GM12878 (cell line): ENCODE results near the gene EXOC8. TPM values are rescaled to one million over a fixed set of nuclear protein-coding genes. Genes with fewer than 3 reads are reported as not detected.

ENCODE experiments used
- ATAC-seq: fragments of 200-7000 bp; cut with Tn5 transposase; 3 replicates; pipeline ENCODE4 v1.9.1; 2020; ENCODE audit warnings: mild to moderate bottlenecking, moderate library complexity
- BruUV-seq: library from RNA; stranded (reverse); fragments of 400-500 nt; replicated peaks from 2 replicates; lab custom pipeline; 2021; lab: Mats Ljungman, UMichigan
- CTCF ChIA-PET: fragments of 300-600 bp; sonication (Branson Sonifier 250); formaldehyde crosslinking; extraction: SDS; loops from one replicate; lab custom pipeline; 2021; ENCODE audit warnings: inconsistent platforms; lab: Yijun Ruan, JAX
- POLR2A ChIA-PET: fragments of 350-600 bp; formaldehyde crosslinking; extraction: SDS; loops from one replicate; lab custom pipeline; 2021; ENCODE audit warnings: inconsistent platforms; lab: Charles Lee
- RAD21 ChIA-PET: fragments of 300-600 bp; sonication (Branson Sonifier 250); formaldehyde crosslinking; loops from one replicate; lab custom pipeline; 2023; ENCODE audit warnings: antibody characterized with exemption; ENCODE audit not compliant: unreplicated experiment; lab: Charles Lee
- SMC1A ChIA-PET: fragments of 300-600 bp; sonication (Branson Sonifier 250); formaldehyde crosslinking; loops from one replicate; lab custom pipeline; 2023; ENCODE audit not compliant: unreplicated experiment, uncharacterized antibody; lab: Charles Lee
- DNase-seq: peaks from one replicate; pipeline ENCODE4 v3.0.0-alpha.2; 2011; ENCODE audit warnings: low read depth, low spot score
- FAIRE-seq: peaks from 3 replicates; lab custom pipeline; 2011; peaks lifted over from hg19 to GRCh38; lab: Jason Lieb, UNC
- H2AFZ ChIP-seq: 2 replicates; pipeline ENCODE4 v1.6.0; 2011; ENCODE audit warnings: low read depth, low read length, control low read depth; ENCODE audit not compliant: control insufficient read depth
- H3K27ac ChIP-seq: 2 replicates; pipeline ENCODE4 v1.5.1; 2011; ENCODE audit warnings: control low read depth; ENCODE audit not compliant: control insufficient read depth, insufficient read depth
- H3K27me3 ChIP-seq, 2 experiments: replicated peaks in 1 of 2; 2 replicates each; pipeline versions ENCODE4 v1.6.0 to v1.6.1; 2011; ENCODE audit warnings: low read length in 1 of 2; ENCODE audit not compliant: control insufficient read depth in 2 of 2, insufficient read depth in 2 of 2
- H3K36me3 ChIP-seq, 2 experiments: 2 replicates each; pipeline ENCODE4 v1.5.1; 2011; ENCODE audit warnings: low read length in 1 of 2; ENCODE audit not compliant: control insufficient read depth in 2 of 2, insufficient read depth in 2 of 2
- H3K4me1 ChIP-seq: 2 replicates; pipeline ENCODE4 v1.6.1; 2011; ENCODE audit warnings: mild to moderate bottlenecking, low read length, moderate library complexity, mixed read lengths; ENCODE audit not compliant: control insufficient read depth, insufficient read depth
- H3K4me2 ChIP-seq: 2 replicates; pipeline ENCODE4 v1.6.0; 2011; ENCODE audit warnings: control low read depth; ENCODE audit not compliant: control insufficient read depth, insufficient read depth
- H3K4me3 ChIP-seq: fragments of 200-600 bp; sonication (generic); 2 replicates; pipeline ENCODE4 v1.5.1; 2016
- H3K79me2 ChIP-seq: 2 replicates; pipeline ENCODE4 v1.6.0; 2011; ENCODE audit warnings: low read length; ENCODE audit not compliant: control insufficient read depth, insufficient read depth
- H3K9ac ChIP-seq: 2 replicates; pipeline ENCODE4 v1.8.0; 2011; ENCODE audit warnings: low read length, control low read depth, mixed read lengths; ENCODE audit not compliant: control insufficient read depth, insufficient read depth
- H3K9me3 ChIP-seq: replicated peaks from 3 replicates; pipeline ENCODE4 v1.5.1; 2011; ENCODE audit warnings: mild to moderate bottlenecking, low read length; ENCODE audit not compliant: control insufficient read depth, insufficient read depth
- H4K20me1 ChIP-seq: 2 replicates; pipeline ENCODE4 v1.6.0; 2011; ENCODE audit not compliant: control insufficient read depth, insufficient read depth
- CEBPB ChIP-seq, 2 experiments: fragments of 150-350 bp in 1 of 2; IDR thresholded peaks; 2 replicates each; pipeline ENCODE4 v1.6.1; 2012 to 2014; ENCODE audit warnings: low read depth in 2 of 2, low read length in 2 of 2, borderline replicate concordance in 1 of 2, inconsistent platforms in 1 of 2
- HCFC1 ChIP-seq: fragments of 150-350 bp; IDR thresholded peaks from 2 replicates; pipeline ENCODE4 v1.6.1; 2014; ENCODE audit warnings: low read length
- JUNB ChIP-seq: IDR thresholded peaks from 2 replicates; pipeline ENCODE4 v1.6.1; 2016; ENCODE audit warnings: antibody characterized with exemption, mild to moderate bottlenecking
- JUND ChIP-seq: IDR thresholded peaks from 2 replicates; pipeline ENCODE4 v1.6.1; 2012; ENCODE audit warnings: low read depth, mild to moderate bottlenecking, low read length, improper control_type of control experiment, moderate library complexity
- KDM1A ChIP-seq: fragments of 200-600 bp; sonication (generic); IDR thresholded peaks from 2 replicates; pipeline ENCODE4 v1.6.1; 2016; ENCODE audit warnings: borderline replicate concordance
- LARP7 ChIP-seq: fragments of 450-650 bp; IDR thresholded peaks from 2 replicates; pipeline ENCODE4 v1.6.1; 2017; ENCODE audit warnings: mild to moderate bottlenecking
- SMAD5 ChIP-seq: IDR thresholded peaks from 2 replicates; pipeline ENCODE4 v1.6.1; 2016; ENCODE audit warnings: antibody characterized with exemption, low read depth
- SPI1 ChIP-seq: IDR thresholded peaks from 2 replicates; pipeline ENCODE4 v1.6.1; 2011; ENCODE audit warnings: low read depth, mild to moderate bottlenecking, low read length, moderate library complexity, borderline replicate concordance; ENCODE audit not compliant: insufficient read depth
- ZNF274 ChIP-seq: IDR thresholded peaks from one replicate; pipeline ENCODE4 v1.8.0; 2011; ENCODE audit not compliant: insufficient read length, insufficient read depth
- ZSCAN29 ChIP-seq: fragments of 450-650 bp; IDR thresholded peaks from 2 replicates; pipeline ENCODE4 v1.6.1; 2017; ENCODE audit warnings: mild to moderate bottlenecking, moderate library complexity
- ZZZ3 ChIP-seq: IDR thresholded peaks from 2 replicates; pipeline ENCODE4 v1.6.1; 2011; ENCODE audit warnings: low read depth; ENCODE audit not compliant: control insufficient read depth, insufficient read length
- WGBS: methylation state at CpG from one replicate; pipeline ENCODE4 v1.1.6; 2016; ENCODE audit warnings: low lambda C conversion rate; ENCODE audit not compliant: insufficient replicate concordance, insufficient coverage; ENCODE audit errors: missing lambda C conversion rate; 5-methylcytosine and 5-hydroxymethylcytosine counted together
- in situ Hi-C: fragments of 300-500 bp; cut with MboI; formaldehyde crosslinking; loops from 9 replicates; pipeline ENCODE4 v1.14.3; 2018; ENCODE audit warnings: mixed read lengths
- intact Hi-C: fragments of 100-400 bp; cut with micrococcal nuclease; formaldehyde crosslinking; loops from one replicate; pipeline ENCODE4 v1.14.2; 2022; ENCODE audit not compliant: unreplicated experiment
- polyA plus RNA-seq, 11 experiments: library from polyadenylated mRNA; depleted of rRNA in 4 of 11; unstranded in 6 of 11; stranded (reverse) in 5 of 11; fragments of >200 nt; fragmentation: Nextera tagmentation in 4 of 11; fragmentation: Illumina TruSeq in 1 of 11; extraction: Ambion mirVana in 4 of 11; extraction: Trizol in 1 of 11; gene quantifications; 1 replicate in 1 of 11; 2 replicates in 10 of 11; pipeline versions ENCODE4 v1.2.1 to v1.2.3, GENCODE V29; 2011 to 2016; ENCODE audit warnings: inconsistent platforms in 2 of 11, missing spikeins in 2 of 11, low read depth in 1 of 11
- total RNA-seq, 4 experiments: library from RNA; depleted of rRNA in 3 of 4; stranded (reverse); fragments of >200 nt in 3 of 4; fragmentation: Illumina TruSeq in 1 of 4; extraction: Trizol in 1 of 4; gene quantifications; 2 replicates each; pipeline versions ENCODE4 v1.2.1 to v1.2.3, GENCODE V29; 2013 to 2021
- TF ChIP-seq, protein P1 (sequence below): fragments of 150-350 bp; IDR thresholded peaks from 2 replicates; pipeline ENCODE4 v1.6.1; 2014; ENCODE audit warnings: mild to moderate bottlenecking, low read depth, low read length
- TF ChIP-seq, protein P2 (sequence below): fragments of 450-650 bp; formaldehyde crosslinking; IDR thresholded peaks from 2 replicates; pipeline ENCODE4 v1.4.0; 2020; ENCODE audit warnings: mild to moderate bottlenecking, moderate library complexity
- TF ChIP-seq, protein P3 (sequence below): fragments of 450-650 bp; IDR thresholded peaks from 2 replicates; pipeline ENCODE4 v1.6.1; 2017; ENCODE audit warnings: antibody characterized with exemption, mild to moderate bottlenecking, moderate library complexity

The EXOC8 gene
- total and polyA plus RNA-seq, 10 of the 15 experiments (the other 5 are each of a cell fraction or from before 2014, with no cell fraction given), result 2.0 to 11.3 (median 6.3) TPM

DNA sequence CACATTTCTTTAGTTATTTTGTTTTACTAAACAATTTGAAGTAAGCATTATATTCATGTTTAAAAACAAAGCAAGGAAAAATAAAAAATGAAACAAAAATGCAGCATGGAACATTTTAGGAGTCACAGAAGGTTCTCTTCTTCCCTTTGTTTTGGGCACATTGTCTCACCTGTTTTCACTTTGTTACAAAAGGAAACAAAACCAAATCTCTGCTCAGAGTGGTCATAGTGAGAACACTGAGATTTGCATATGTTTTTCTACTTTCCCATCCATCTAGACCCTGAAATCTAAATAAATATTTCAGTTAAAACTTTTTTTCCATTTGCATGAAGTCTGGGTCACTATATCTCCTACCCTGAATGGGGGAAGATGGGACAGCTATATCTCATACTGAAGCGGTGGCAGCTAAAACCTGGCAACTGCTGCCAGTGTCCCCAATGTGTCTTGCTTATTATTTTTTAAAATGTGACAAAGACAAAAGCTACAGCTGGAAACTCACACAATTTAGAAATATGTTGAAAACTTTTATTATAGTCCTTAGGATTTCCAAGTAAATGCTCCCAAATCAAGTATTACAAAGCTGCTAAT is 3.5 kb downstream of the EXOC8 start (continued):
- TF ChIP-seq SPI1 (no peak), SMAD5 (no peak), HCFC1 (no peak)

- ChIA-PET POLR2A (no interaction called here), SMC1A (interaction anchor here (1.7 kb wide), 1 partner anchor 203 kb away, joined by 3 read pairs; no protein-coding TSS in a partner anchor), RAD21 (no interaction called here), CTCF (interaction anchor here (4.1 kb wide), 1 partner anchor 16 kb away, joined by 28 read pairs; no protein-coding TSS in a partner anchor)
- ATAC-seq (no peak), DNase-seq (no peak), FAIRE-seq (no peak)
- TF ChIP-seq, protein P1, sequence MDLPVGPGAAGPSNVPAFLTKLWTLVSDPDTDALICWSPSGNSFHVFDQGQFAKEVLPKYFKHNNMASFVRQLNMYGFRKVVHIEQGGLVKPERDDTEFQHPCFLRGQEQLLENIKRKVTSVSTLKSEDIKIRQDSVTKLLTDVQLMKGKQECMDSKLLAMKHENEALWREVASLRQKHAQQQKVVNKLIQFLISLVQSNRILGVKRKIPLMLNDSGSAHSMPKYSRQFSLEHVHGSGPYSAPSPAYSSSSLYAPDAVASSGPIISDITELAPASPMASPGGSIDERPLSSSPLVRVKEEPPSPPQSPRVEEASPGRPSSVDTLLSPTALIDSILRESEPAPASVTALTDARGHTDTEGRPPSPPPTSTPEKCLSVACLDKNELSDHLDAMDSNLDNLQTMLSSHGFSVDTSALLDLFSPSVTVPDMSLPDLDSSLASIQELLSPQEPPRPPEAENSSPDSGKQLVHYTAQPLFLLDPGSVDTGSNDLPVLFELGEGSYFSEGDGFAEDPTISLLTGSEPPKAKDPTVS, result no peak
- TF ChIP-seq, protein P2, sequence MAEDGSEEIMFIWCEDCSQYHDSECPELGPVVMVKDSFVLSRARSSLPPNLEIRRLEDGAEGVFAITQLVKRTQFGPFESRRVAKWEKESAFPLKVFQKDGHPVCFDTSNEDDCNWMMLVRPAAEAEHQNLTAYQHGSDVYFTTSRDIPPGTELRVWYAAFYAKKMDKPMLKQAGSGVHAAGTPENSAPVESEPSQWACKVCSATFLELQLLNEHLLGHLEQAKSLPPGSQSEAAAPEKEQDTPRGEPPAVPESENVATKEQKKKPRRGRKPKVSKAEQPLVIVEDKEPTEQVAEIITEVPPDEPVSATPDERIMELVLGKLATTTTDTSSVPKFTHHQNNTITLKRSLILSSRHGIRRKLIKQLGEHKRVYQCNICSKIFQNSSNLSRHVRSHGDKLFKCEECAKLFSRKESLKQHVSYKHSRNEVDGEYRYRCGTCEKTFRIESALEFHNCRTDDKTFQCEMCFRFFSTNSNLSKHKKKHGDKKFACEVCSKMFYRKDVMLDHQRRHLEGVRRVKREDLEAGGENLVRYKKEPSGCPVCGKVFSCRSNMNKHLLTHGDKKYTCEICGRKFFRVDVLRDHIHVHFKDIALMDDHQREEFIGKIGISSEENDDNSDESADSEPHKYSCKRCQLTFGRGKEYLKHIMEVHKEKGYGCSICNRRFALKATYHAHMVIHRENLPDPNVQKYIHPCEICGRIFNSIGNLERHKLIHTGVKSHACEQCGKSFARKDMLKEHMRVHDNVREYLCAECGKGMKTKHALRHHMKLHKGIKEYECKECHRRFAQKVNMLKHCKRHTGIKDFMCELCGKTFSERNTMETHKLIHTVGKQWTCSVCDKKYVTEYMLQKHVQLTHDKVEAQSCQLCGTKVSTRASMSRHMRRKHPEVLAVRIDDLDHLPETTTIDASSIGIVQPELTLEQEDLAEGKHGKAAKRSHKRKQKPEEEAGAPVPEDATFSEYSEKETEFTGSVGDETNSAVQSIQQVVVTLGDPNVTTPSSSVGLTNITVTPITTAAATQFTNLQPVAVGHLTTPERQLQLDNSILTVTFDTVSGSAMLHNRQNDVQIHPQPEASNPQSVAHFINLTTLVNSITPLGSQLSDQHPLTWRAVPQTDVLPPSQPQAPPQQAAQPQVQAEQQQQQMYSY, result no peak
- TF ChIP-seq ZSCAN29 (no peak), JUNB (no peak), LARP7 (no peak), ZNF274 (no peak), ZZZ3 (no peak), CEBPB (IDR thresholded peaks at IDR 0.05; ENCODE audit: borderline replicate concordance in 1 of 2, low read depth in 2 of 2, low read length in 2 of 2) (no peak), JUND (no peak), KDM1A (no peak)
- TF ChIP-seq, protein P3, sequence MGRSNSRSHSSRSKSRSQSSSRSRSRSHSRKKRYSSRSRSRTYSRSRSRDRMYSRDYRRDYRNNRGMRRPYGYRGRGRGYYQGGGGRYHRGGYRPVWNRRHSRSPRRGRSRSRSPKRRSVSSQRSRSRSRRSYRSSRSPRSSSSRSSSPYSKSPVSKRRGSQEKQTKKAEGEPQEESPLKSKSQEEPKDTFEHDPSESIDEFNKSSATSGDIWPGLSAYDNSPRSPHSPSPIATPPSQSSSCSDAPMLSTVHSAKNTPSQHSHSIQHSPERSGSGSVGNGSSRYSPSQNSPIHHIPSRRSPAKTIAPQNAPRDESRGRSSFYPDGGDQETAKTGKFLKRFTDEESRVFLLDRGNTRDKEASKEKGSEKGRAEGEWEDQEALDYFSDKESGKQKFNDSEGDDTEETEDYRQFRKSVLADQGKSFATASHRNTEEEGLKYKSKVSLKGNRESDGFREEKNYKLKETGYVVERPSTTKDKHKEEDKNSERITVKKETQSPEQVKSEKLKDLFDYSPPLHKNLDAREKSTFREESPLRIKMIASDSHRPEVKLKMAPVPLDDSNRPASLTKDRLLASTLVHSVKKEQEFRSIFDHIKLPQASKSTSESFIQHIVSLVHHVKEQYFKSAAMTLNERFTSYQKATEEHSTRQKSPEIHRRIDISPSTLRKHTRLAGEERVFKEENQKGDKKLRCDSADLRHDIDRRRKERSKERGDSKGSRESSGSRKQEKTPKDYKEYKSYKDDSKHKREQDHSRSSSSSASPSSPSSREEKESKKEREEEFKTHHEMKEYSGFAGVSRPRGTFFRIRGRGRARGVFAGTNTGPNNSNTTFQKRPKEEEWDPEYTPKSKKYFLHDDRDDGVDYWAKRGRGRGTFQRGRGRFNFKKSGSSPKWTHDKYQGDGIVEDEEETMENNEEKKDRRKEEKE, result no peak
- no peaks in the 10 kb centered on the region for H3K36me3 ChIP-seq
- H3K4me3 ChIP-seq, result no peak overlapping the region
- BruUV-seq, result no TSS peak
- peaks cover 49% of the 10 kb centered on the region for H3K79me2 ChIP-seq
- WGBS, result 100% methylated on average over 1 of the region's 1 CpG
- peaks cover 16% of the 10 kb centered on the region for H3K4me1 ChIP-seq
- no peak overlapping the region for H2AFZ ChIP-seq
- no peaks in the 10 kb centered on the region for H3K9me3 ChIP-seq
- H3K4me2 ChIP-seq, result no peak overlapping the region
- H3K27me3 ChIP-seq, result no peaks in the 10 kb centered on the region
- H3K9ac ChIP-seq, result no peak overlapping the region
- intact Hi-C loops (no loop called here), in situ Hi-C loops (no loop called here)
- H3K27ac ChIP-seq, result no peak overlapping the region
- no peaks in the 10 kb centered on the region; the same call in 1 of the 2 replicates for H4K20me1 ChIP-seq
Observed at GRCh38 chr1:231332761-231333160, 4.9 kb downstream of the EXOC8 start.
